Kidney (tissue), 14 donors: ENCODE results near the gene VWF. TPM values are rescaled to one million over a fixed set of nuclear protein-coding genes. Genes with fewer than 3 reads are reported as not detected.
A peak's percentile ranks its signal among the peaks of the same experiment; 100 is the strongest.

Experiments used
- DNase-seq, 5 donors: peaks; one replicate each; pipeline ENCODE4 v3.0.0-alpha.2; 2013 to 2020
- FAIRE-seq: peaks from 2 replicates; lab custom pipeline; 2012; peaks lifted over from hg19 to GRCh38; lab: Jason Lieb, UNC
- H3K27ac ChIP-seq, 2 donors: one replicate each; pipeline ENCODE4 v1.7.0; 2013; ENCODE audit warnings: low read depth in 2 of 2, low read length in 2 of 2, inconsistent platforms in 1 of 2
- H3K27me3 ChIP-seq: one replicate; pipeline ENCODE4 v1.7.1; 2013; ENCODE audit warnings: low read length, inconsistent platforms; ENCODE audit not compliant: control insufficient read depth, insufficient read depth
- H3K36me3 ChIP-seq, 3 donors: one replicate each; pipeline versions ENCODE4 v1.7.0 to v1.7.1; 2013; ENCODE audit warnings: low read length in 3 of 3, control low read depth in 1 of 3, inconsistent platforms in 1 of 3; ENCODE audit not compliant: insufficient read depth in 3 of 3, control insufficient read depth in 2 of 3
- H3K4me1 ChIP-seq, 3 donors: one replicate each; pipeline versions ENCODE4 v1.7.0 to v1.7.1; 2013; ENCODE audit warnings: low read length in 3 of 3, inconsistent platforms in 1 of 3, low read depth in 1 of 3; ENCODE audit not compliant: control insufficient read depth in 2 of 3, insufficient read depth in 2 of 3
- H3K4me3 ChIP-seq, 3 donors: one replicate each; pipeline versions ENCODE4 v1.7.0 to v1.8.1; 2013; ENCODE audit warnings: low read length in 3 of 3, control low read depth in 1 of 3, inconsistent platforms in 1 of 3
- H3K9ac ChIP-seq, 3 donors: one replicate each; pipeline versions ENCODE4 v1.7.0 to v1.7.1; 2013; ENCODE audit warnings: low read length in 3 of 3, control low read depth in 1 of 3, inconsistent platforms in 1 of 3
- H3K9me3 ChIP-seq, 3 donors: one replicate each; pipeline versions ENCODE4 v1.7.0 to v1.7.1; 2013; ENCODE audit warnings: low read length in 3 of 3, control low read depth in 1 of 3, inconsistent platforms in 1 of 3; ENCODE audit not compliant: control insufficient read depth in 2 of 3, insufficient read depth in 1 of 3
- CTCF ChIP-seq: IDR thresholded peaks from 3 replicates; pipeline ENCODE4 v1.5.1; 2012; ENCODE audit warnings: mild to moderate bottlenecking, moderate library complexity, borderline replicate concordance; ENCODE audit not compliant: insufficient read depth; ENCODE audit errors: extremely low read depth
- intact Hi-C: fragments of 100-400 bp; cut with DNase I; formaldehyde crosslinking; loops from one replicate; pipeline ENCODE4 v1.11.1; 2022
- polyA plus RNA-seq: library from polyadenylated mRNA; stranded (reverse); fragments of 350-450 nt; fragmentation: Illumina TruSeq; extraction: RNeasy Lipid Tissue Mini Kit (QIAGEN cat#74804); gene quantifications from one replicate; pipeline ENCODE4 v1.2.3, GENCODE V29; 2014; ENCODE audit warnings: low read depth, low replicate concordance; ENCODE audit not compliant: insufficient read depth
- total RNA-seq: library from RNA; stranded (reverse); fragmentation: NEBNext Ultra II Directional; extraction: Animal tissue kit (Norgen Biotek cat#: 25700); gene quantifications from one replicate; pipeline ENCODE4 v1.2.1, GENCODE V29; 2021
- donor health status: control.
- donor health status: control.
- donor health status: control.
- donor health status: control.
- donor health status: control.
- donor health status: DM: yes; HTN: yes; CAD: no.
- donor health status: Normal renal cell carcinoma (clear cell type).

The VWF gene
- total and polyA plus RNA-seq, 2 donors from 2014 or later, result 9.6 to 183 TPM

- no peaks in the 10 kb centered on the region for H3K36me3 ChIP-seq
- TF ChIP-seq CTCF, result no peak
- intact Hi-C loops, result no loop called here
- no peaks in the 10 kb centered on the region for H3K9me3 ChIP-seq
- DNase-seq (no peak), FAIRE-seq (no peak)
- H3K27ac ChIP-seq, result no peak overlapping the region
- H3K27me3 ChIP-seq, result no peaks in the 10 kb centered on the region
- no peak overlapping the region for H3K4me3 ChIP-seq
- no peak overlapping the region for H3K9ac ChIP-seq
- H3K4me1 ChIP-seq, result no peaks in the 10 kb centered on the region
These were observed 200.1 kb downstream of the VWF start for GRCh38 chr12:5924342-5924741.

- no peaks in the 10 kb centered on the region for H3K27me3 ChIP-seq
- no peak overlapping the region for H3K9ac ChIP-seq
- no peak overlapping the region for H3K4me3 ChIP-seq
- no peaks in the 10 kb centered on the region for H3K36me3 ChIP-seq
- TF ChIP-seq CTCF, result no peak
- DNase-seq (peak in 1 of 5 donors; percentile 4), FAIRE-seq (no peak)
- intact Hi-C loops, result no loop called here
- no peaks in the 10 kb centered on the region for H3K9me3 ChIP-seq
- H3K4me1 ChIP-seq, result no peaks in the 10 kb centered on the region
- H3K27ac ChIP-seq, result no peak overlapping the region
These were observed 200.7 kb downstream of the VWF start for GRCh38 chr12:5923751-5924150.

GRCh38 chr12:5923043-5923605 is 201.3 kb downstream of the VWF start:
- Histone ChIP-seq H3K4me3 (no peak overlapping the region), H3K36me3 (no peaks in the 10 kb centered on the region), H3K4me1 (no peaks in the 10 kb centered on the region), H3K9me3 (no peaks in the 10 kb centered on the region), H3K9ac (no peak overlapping the region), H3K27me3 (no peaks in the 10 kb centered on the region), H3K27ac (no peak overlapping the region)
- no peak for TF ChIP-seq CTCF
- FAIRE-seq (no peak), DNase-seq (no peak)
- intact Hi-C loops, result no loop called here
